ENCODE results near the gene TMPRSS6.

Gene TMPRSS6

DNA sequence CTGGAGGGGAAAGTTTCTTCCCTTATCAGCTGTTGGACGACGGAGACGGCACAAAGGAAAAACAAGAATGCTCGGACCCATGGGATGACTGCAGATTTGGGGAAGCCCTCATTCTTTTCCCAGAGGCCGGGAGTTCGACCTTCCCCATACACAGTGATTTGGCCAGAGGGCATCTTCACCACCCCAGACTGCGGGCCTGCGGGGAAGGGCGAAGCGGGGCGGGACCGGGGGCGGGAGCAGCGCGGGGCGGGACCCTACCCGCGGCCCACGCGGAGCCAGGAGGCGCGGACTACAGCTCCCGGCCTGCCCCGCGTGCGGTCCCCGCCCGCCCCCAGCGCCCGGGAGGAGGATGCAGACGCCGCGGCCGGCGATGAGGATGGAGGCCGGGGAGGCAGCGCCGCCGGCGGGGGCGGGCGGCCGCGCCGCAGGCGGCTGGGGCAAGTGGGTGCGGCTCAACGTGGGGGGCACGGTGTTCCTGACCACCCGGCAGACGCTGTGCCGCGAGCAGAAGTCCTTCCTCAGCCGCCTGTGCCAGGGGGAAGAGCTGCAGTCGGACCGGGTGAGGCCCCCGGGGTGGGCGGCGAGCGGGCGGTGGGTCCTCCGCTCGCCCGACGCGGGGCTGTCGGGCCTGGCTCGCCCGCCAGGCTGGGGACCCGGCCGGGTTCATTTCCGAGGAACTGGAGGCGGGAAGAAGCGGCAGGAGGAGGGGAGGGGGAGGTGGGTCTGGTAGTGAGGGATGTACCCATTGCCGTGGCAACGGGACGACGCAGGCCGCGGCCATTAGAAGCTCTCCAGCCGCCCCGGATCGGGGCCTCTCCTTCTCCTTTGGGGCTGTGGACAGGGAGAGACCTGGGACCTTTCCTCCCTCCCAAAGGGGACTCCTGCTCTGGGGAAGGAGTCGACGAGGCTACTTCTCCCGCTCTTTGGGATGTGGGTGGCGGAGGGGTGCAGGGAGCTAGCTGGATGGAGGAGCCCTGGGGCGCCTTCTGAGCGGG lies 57.8 kb downstream of the TMPRSS6 start, which contains the start of gene KCTD17:
Gene KCTD17 (plus strand): TSS at position 352 of the 995 bp plus-strand sequence. CDS start 19 bp downstream, at position 371.
- no peak for DNase-seq (ENCODE audit: low read depth)

DNA sequence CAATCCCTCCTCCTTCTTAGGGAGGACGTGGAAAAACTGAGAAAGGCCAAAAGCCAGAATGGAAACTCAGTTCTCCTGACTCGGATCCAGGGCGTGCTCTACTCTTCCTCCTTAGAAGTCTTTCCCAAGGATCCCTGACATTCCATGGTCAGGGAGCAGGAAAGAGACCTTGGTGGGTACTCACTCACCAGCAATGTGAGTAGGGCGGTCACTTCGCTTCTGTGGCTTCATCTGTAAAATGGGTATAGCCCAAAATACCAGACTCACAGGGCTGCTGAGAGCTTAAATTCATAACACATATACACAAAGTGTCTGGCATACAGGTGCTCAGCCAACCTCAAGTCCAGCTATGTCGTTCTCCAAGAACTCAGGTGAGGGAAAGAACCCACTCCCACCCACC lies 58.6 kb downstream of the TMPRSS6 start:
- no peak for DNase-seq (ENCODE audit: low read depth)

DNA sequence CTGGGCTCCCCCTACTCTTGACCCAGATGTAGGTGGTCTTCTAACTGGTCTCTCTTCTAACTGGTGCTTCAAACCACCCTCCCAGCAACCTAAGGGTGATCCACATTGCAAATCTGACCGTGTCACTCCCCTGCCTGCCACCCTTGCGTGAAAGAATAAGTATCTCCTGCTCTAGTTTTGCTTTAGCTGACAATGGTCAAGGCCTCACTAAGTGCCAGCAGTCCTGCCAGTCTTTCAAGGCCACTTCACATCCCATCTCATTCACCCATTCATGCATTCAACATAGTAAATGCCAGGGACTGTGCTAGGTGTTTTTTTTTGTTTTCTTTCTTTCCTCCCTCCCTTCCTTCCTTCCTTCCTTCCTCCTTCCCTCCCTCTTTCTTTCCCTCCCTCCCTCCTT lies 60.3 kb downstream of the TMPRSS6 start:
- no peak for DNase-seq (ENCODE audit: low read depth)

DNA sequence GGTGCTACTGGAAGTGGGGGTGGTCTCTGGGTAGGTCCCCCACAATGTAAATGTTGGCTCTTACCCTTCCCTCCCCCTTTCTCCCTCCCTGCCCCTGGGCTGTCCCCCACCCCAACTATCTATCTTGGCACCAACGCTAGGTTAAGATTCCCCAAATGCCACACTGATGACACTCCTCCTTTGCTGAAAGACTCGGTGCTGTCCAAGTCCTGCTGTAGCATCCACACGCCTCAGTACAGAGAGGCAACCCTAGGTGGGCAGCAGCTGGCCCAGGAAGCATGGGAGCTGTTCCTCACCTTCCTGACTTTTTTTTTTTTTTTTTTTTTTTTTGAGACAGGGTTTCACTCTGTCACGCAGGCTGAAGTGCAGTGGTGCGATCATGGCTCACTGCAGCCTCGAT lies 61.4 kb downstream of the TMPRSS6 start:
- no peak for DNase-seq (ENCODE audit: low read depth)

DNA sequence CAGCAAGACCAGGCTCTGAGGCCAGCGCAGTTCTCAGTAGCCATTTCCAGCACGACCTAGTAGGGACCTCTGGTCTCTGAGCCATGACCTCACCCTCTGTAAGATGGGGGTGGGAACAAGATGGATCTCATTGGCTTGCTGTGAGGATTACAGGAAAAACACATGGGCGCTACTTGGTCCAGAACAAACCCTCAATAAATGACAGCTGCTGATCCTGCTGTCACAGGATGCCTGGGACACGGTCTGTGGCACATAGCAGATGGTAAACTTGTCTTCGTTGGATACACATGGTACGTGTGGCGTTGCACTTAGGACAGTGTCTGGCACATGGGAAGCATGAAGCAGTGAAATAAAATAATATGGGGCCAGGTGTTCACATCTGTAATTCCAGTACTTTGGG lies 62.5 kb downstream of the TMPRSS6 start:
- no peak for DNase-seq (ENCODE audit: low read depth)

DNA sequence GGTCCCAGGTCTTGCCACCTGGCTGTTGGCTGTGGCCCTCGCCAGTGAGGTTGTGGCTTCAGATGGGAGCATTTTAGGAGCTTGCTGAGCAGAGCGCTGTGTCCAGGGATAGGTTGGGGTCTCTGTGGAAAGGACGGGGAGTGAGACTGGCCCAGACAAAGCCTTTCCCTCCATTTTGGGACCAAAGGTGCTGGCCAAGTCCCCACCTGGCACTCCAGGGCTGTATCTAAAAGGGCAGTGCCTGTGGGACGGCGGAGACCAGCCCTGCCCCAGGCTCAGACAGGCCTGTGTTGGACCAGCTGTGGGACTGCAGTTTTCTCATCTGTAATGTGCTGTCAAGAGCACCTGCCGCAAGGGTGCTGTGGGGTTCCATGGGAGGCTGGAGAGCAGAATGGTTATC lies 62.9 kb downstream of the TMPRSS6 start:
- DNase-seq (ENCODE audit: low read depth), result no peak

DNA sequence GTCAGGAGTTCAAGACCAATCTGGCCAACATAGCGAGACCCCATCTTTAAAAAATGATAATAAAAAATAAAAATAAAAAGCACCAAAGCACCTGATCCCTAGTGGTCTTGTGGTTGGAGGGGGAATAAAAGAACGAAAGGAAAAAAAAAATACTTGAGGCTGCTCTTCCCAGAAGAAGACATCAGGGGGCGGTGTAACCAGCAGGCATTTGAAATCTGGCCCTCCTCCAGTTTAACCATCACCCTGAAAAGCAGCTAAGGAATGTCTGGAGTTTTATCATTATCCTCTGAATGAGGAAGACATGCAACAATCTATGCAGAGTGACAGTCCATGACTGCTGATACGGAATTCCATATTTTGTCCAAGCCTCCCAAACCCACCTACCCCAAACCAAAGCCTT lies 63.6 kb downstream of the TMPRSS6 start:
- no peak for DNase-seq (ENCODE audit: low read depth)

DNA sequence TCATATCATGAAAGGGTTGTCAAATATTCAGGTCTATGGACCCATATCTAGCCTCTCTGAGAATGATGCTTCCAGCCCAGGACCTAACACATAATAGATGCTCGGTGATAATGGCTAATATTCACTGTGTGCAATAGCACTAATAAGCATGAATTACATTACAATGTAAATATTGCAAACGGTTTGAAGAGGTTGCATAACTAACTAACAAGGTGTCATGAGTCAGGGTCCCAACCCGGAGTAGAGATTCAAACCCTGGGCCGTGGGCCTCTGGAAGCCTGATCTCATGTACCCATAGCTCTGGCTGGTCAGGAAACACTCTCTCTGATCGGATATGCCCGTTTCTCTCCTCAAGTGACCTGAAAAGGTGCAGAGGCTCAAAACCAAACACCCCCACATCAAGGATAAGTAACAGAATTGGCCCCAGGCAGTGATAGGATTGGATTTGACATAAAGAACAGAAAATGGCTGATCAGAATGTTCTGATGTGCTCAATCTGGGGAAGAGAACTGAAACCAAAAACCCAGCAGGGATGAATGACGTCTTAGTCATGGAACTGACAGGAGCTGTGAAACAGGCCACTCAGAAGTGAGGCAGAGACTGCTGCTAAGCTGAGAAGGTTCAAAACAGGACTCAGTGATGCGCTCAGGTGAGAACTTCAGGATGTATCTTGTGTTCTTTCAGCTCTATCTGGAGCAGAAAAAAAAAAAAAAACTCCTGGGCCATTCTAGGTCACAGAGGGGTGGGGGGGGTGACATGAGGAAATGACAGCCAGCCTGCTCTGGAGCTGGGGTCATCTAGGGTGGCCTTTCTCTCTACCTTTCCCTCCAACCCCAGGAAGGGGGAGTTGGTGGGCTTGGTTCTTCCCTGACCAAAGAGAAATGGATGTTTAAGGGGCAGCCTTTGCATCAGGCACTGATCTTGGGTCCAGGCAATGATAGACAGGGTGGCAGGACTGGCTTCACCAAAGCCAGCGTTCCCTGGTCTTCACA lies 64.6 kb downstream of the TMPRSS6 start:
- DNase-seq (ENCODE audit: low read depth), result no peak

DNA sequence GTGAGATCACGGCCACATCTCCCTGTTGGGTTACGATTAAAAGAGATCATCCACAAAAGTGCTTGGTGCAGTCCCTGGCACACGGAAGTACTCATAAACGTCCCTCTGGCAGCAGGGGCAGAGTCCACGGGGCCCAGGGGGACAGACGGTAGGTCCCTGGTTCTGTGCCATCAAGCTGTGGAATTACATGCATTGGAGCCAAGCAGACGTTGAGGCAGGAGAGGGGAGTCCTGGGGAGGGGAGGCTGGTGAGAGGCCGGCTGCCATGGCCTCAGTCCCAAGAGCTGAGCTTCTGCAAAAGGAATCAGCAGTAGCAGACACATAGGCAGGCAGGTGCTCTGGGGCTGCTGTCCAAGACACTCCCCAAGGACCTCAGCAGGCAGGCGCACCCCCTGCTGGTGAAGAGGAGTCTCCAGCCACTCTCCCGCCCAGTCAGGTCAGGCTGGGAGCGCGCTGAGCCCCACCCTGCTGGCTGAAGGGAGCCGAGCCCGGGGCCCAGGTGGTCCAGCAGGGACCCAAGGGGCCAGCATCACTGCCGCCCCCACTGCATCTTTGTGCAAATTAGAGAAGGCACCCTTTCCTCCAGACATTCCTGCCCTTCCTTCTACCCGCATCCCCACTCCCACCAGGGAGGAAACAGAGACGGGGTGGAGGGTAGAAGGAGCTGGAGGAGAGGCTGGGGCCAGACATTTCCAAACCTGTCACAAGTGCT lies 65.5 kb downstream of the TMPRSS6 start:
- no peak for DNase-seq (ENCODE audit: low read depth)

DNA sequence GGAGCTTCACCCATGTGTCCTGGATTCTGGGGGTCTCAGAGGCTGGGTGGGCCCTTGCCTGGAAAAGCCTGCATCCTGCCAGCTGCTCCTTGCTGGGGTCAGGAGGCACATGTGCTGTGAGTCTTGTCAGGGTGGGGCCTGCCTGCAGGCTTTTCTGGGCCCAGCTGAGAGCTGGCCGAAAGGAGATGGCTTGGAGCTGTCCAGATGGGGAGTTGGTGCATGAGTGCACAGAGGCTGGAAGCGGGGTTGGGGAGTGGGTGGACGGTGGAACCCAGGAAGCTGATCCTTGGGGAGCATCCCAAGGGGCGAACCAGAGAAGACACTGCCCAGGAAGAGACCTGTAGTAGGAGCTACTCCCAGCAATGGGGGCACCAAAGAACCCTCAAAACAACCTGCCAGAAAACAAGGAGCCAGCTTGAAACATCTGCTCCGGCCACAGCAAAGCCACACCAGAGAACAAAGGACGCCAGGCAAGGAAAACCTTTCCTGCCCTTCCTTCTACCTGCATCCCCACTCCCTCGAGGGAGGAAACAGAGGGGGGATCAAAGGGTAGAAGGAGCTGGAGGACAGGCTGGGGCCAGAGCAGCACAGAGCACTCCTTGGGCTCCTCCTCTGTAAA lies 66.2 kb downstream of the TMPRSS6 start:
- no peak for DNase-seq (ENCODE audit: low read depth)

DNA sequence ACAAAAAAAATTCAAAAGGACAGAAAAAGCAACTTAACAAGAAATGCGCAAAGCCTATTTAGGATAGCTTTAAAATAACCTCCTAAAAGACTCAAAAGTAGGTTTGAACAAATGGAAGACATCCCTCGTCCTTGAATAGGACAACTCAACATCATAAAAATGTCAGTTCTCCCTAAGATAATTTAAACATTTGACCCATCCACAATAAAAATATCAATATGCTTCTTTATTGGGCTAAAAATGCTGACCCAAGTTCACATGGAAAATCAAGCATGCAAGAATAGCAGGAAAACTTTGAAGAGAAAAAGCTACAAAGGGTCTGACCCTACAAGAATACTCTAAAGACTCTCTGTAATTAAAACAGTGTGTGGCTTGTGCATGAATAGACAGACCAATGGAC lies 70.0 kb downstream of the TMPRSS6 start:
- DNase-seq (ENCODE audit: low read depth), result no peak

DNA sequence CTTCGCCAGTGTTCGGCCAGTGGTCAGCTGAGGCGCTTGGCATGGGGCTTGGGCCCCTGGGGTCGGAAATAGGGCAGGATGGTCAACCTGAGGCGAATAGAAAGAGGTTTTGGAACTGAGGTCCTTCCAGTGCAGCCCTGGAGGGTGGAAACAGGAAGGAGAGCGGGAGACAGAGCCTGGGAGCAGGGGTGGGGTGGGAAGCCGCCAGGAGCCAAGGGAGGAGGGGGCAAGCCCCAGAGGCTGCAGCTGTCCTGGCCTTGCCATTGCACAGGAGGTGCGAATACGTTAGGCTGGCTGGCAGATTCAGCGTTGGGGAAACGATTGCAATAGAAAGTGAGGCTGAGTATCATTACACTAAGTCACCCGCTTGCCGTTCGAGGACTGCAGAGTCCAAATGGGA lies 71.8 kb downstream of the TMPRSS6 start:
- no peak for DNase-seq (ENCODE audit: low read depth)

DNA sequence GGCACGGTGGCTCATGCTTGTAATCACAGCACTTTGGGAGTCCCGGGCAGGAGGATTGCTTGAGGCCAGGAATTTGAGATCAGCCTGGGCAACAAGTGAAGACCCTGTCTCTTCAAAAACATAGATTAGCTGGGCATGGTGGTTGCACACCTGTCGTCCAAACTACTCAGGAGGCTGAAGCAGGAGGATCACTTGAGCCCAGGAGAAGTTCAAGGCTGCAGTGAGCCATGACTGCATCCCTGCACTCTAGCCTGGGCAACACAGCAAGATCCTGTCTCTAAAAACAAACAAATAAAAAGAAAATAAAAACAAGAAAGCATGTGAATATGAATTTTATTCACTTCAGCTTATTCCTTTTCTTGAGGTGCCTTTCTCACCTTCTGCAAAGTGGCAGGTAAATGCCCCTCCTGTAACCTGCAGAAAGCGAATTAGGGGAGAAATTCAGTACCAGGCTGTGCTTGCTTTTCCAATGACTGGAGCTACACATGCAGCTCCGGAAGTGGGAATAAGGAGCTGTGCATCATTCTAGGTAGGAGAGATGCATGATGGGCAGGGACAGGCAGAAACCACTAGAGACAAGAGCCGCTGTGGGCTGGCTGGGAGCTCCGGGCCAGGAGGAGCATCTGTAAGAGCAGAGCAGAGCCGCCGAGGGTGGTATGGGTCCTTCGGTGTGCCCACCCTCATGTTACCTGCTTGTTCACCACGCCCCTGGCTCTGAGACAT lies 72.7 kb downstream of the TMPRSS6 start:
- DNase-seq (ENCODE audit: low read depth), result no peak

DNA sequence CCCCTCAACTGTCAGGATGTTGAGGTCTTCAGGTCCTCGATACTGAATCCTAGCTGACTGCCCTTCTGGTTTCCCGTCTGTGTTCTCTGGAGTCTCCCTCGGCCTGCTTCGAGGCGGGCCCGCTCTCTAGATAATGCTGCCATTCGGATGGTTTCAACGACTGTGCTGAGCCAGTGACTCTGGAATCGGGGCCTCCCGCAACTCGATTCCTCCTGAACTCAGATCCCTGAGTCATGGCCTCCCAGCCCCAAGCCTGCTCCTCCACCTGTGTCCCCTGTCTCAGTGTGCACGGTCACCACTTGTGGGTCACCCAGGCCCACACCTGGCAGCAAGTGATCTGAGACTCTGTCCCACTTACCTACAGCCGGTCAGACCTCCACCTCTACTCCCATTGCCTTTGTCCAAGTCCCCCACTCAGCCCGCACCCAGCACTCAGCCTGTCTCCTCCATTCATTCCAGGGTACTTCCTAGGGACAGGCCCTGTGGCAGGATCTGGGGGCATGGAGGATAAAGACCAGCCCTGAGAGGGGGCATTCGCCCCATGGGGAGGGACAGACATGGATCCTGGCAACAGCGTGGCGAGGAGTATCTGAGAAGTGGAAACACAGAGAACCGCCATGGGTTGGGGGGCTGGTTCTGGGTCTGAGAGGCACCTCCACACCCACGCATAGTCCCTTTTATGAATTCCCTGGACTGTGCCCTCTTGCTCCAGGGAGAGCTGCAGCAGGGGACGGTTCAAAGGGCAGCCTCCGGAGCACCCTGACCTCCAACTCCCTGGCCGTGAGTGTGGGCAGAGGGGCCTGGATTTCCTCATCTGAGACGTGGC lies 75.7 kb downstream of the TMPRSS6 start:
- DNase-seq (ENCODE audit: low read depth), result no peak

DNA sequence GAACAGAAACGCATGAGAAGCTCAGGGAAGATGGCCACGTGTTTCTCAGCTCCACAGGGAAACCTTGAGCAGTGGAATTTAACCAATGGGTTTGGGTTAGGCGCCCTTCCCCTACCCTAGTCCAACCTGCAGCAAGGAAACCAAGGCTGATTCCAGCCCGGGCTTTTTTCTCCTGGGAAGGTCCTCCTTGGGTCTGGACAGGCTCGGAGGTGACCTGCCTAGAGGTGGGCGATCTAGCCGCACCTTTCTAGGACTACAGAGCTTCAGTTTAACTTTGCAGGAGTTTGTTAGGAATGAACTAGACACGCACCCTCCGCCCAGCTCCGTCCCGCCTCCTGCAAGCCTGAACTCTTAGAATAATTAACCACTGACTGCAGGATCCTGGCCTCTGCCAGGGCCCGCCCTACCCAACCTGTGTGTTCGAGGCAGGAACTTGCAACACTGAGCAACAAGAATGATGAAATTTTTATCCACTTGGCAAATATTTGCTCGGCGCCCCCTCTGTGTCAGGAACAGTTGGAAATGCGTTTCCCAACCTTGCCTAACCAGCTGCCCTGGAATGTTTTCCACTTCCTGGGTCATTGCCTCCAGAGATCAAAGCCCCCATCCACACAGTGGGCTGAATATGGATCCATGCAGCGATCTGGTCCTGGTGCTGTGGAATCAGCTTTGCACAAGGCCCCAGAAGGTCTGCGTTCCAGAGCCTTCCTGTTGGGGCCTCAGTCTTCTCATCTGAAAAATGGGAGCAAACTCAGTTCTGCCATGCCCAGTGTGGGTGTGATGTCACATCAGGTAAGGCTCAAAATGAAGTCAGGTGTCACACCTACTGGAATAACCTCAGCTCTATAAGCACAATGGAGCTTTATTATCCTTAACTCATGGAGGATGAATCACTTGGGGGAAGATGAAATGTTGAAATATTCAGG lies 76.7 kb downstream of the TMPRSS6 start:
- no peak for DNase-seq (ENCODE audit: low read depth)

DNA sequence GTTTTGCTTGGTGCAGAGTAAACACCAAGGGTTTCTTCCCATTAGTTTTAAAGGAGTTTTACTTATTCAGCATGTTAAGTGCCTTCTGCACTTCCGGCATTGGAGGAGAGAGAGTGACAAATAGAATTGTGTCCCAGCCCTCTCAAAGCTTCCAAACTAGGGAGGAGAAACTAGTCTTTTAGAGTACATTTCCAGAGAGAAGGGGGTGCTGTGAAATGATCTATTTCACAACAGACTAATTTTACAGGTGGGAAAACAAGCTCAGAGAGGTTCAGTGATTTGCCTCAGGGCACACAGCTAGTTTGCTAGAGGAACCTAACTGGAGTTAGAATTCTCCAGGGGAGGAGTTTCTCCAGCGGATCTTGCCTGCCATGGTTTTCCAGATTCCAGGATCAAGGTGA lies 77.4 kb downstream of the TMPRSS6 start:
- DNase-seq (ENCODE audit: low read depth), result no peak

DNA sequence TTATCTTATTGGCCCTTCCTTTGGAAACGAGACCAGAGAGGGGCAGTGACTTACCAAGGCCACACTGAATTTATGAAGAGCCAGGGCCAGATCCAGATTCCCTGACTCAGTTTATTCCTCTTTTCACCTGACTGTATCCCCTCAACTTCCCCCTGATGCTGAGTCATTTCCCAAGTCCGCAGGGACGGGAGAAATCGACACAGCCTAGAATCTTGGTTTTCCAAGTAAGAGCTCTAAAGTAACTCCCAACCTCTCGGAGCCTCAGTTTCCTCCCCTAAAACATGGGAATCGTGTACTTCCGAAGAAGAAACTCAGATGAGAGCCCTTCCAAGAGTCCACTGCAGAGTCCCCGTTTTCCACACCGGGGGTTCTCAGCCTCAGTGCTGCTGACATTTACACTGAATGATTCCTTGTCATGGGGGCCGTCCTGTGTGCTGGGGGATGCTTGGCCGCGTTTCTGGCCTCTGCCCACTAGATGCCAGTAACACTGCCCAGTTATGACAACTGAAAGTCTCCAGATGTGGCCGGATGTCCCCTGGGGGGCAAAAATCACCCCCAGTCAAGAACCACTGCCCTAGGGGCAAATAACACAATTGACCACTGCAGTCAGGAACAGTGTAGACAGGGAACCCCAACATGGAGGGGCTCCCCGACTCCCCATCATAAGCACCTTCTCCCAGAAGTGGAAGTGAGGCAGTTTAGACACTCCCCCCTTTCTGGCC lies 78.8 kb downstream of the TMPRSS6 start:
- no peak for DNase-seq (ENCODE audit: low read depth)

Data from HS-5 (cell line).